Mesendoderm (in vitro differentiated cells): Measurements from ENCODE around the gene ZAR1L.

Experiments
- DNase-seq: peaks from one replicate; pipeline ENCODE4 v3.0.0; 2013
- H2AK5ac ChIP-seq: 2 replicates; pipeline ENCODE4 v1.6.1; 2013; ENCODE audit warnings: low read length, inconsistent platforms
- H2BK120ac ChIP-seq: 2 replicates; pipeline ENCODE4 v1.6.1; 2013; ENCODE audit warnings: low read depth, mild to moderate bottlenecking, low read length, moderate library complexity, mixed read lengths
- H2BK15ac ChIP-seq: replicated peaks from 2 replicates; pipeline ENCODE4 v1.6.1; 2013; ENCODE audit warnings: low read depth, mild to moderate bottlenecking, moderate library complexity
- H2BK5ac ChIP-seq: 2 replicates; pipeline ENCODE4 v1.6.1; 2013; ENCODE audit warnings: low read length, inconsistent platforms
- H3K18ac ChIP-seq: 2 replicates; pipeline ENCODE4 v1.6.1; 2013; ENCODE audit warnings: mild to moderate bottlenecking, low read length, mixed read lengths
- H3K23ac ChIP-seq: one replicate; pipeline ENCODE4 v1.6.1; 2013; ENCODE audit warnings: low read length
- H3K27ac ChIP-seq: 2 replicates; pipeline ENCODE4 v1.5.1; 2013; ENCODE audit warnings: low read depth, mild to moderate bottlenecking, inconsistent platforms, low read length, moderate library complexity
- H3K27me3 ChIP-seq: 2 replicates; pipeline ENCODE4 v1.6.1; 2013; ENCODE audit warnings: low read length, control low read depth, mild to moderate bottlenecking, inconsistent platforms; ENCODE audit not compliant: insufficient read depth, poor library complexity
- H3K36me3 ChIP-seq: 2 replicates; pipeline ENCODE4 v1.6.1; 2013; ENCODE audit warnings: low read length, inconsistent platforms; ENCODE audit not compliant: control insufficient read depth, insufficient read depth
- H3K4ac ChIP-seq: one replicate; pipeline ENCODE4 v1.6.1; 2013; ENCODE audit warnings: low read depth, mild to moderate bottlenecking, low read length, moderate library complexity
- H3K4me1 ChIP-seq: 2 replicates; pipeline ENCODE4 v1.6.1; 2013; ENCODE audit warnings: low read depth, low read length, inconsistent platforms; ENCODE audit not compliant: control insufficient read depth
- H3K4me2 ChIP-seq: 2 replicates; pipeline ENCODE4 v1.6.1; 2013; ENCODE audit warnings: low read length
- H3K4me3 ChIP-seq: 2 replicates; pipeline ENCODE4 v1.5.1; 2013; ENCODE audit warnings: mild to moderate bottlenecking, low read length
- H3K56ac ChIP-seq: one replicate; pipeline ENCODE4 v1.6.1; 2013; ENCODE audit warnings: low read length
- H3K79me1 ChIP-seq: 2 replicates; pipeline ENCODE4 v1.6.1; 2013; ENCODE audit warnings: low read length, inconsistent platforms
- H3K79me2 ChIP-seq: 2 replicates; pipeline ENCODE4 v1.6.1; 2013; ENCODE audit warnings: mild to moderate bottlenecking, low read length; ENCODE audit not compliant: control insufficient read depth, insufficient read depth
- H3K9ac ChIP-seq: 2 replicates; pipeline ENCODE4 v1.6.1; 2013; ENCODE audit warnings: low read length, inconsistent platforms
- H4K5ac ChIP-seq: one replicate; pipeline ENCODE4 v1.6.1; 2013; ENCODE audit warnings: low read length
- H4K8ac ChIP-seq: one replicate; pipeline ENCODE4 v1.6.1; 2013; ENCODE audit warnings: low read depth, mild to moderate bottlenecking, control low read depth, low read length, moderate library complexity
- WGBS: extraction: QIAGEN DNeasy Blood & Tissue Kit; methylation state at CpG from one replicate; pipeline ENCODE4 v1.1.7; 2013; ENCODE audit warnings: low lambda C conversion rate, missing lambda C conversion rate; ENCODE audit not compliant: insufficient coverage; ENCODE audit errors: extremely low coverage; 5-methylcytosine and 5-hydroxymethylcytosine counted together

ZAR1L gene

GRCh38 chr13:32310134-32310706 is 4.9 kb downstream of the ZAR1L start:
- H2BK15ac ChIP-seq: no peak overlapping the region
- no peaks in the 10 kb centered on the region for H3K4me1 ChIP-seq
- H3K4me3 ChIP-seq: no peak overlapping the region
- no peaks in the 10 kb centered on the region for H3K27me3 ChIP-seq
- peak; percentile 51 for DNase-seq
- no peak overlapping the region for H2BK120ac ChIP-seq
- H3K79me2 ChIP-seq: no peaks in the 10 kb centered on the region
- no peak overlapping the region for H3K56ac ChIP-seq
- no peaks in the 10 kb centered on the region for H3K79me1 ChIP-seq
- no peak overlapping the region for H3K4me2 ChIP-seq
- no peak overlapping the region for H3K23ac ChIP-seq
- no peak overlapping the region for H3K18ac ChIP-seq
- H3K9ac ChIP-seq: no peak overlapping the region
- no peak overlapping the region for H3K27ac ChIP-seq
- H4K8ac ChIP-seq: no peak overlapping the region
- H2AK5ac ChIP-seq: no peak overlapping the region
- no peak overlapping the region for H4K5ac ChIP-seq
- H3K4ac ChIP-seq: no peak overlapping the region
- H2BK5ac ChIP-seq: no peak overlapping the region
- no peaks in the 10 kb centered on the region for H3K36me3 ChIP-seq
- WGBS: no CpG with 5 or more reads among the region's 12 CpGs

- Histone ChIP-seq H3K9ac (no peak overlapping the region), H3K56ac (no peak overlapping the region), H3K4me1 (no peaks in the 10 kb centered on the region), H3K79me1 (no peaks in the 10 kb centered on the region), H3K27me3 (no peaks in the 10 kb centered on the region), H2BK15ac (no peak overlapping the region), H3K79me2 (no peaks in the 10 kb centered on the region), H3K27ac (no peak overlapping the region), H4K5ac (no peak overlapping the region), H2BK120ac (no peak overlapping the region), H3K4ac (no peak overlapping the region), H3K4me3 (no peak overlapping the region), H2AK5ac (no peak overlapping the region), H2BK5ac (no peak overlapping the region), H4K8ac (no peak overlapping the region), H3K23ac (no peak overlapping the region), H3K18ac (no peak overlapping the region), H3K4me2 (no peak overlapping the region), H3K36me3 (no peaks in the 10 kb centered on the region)
- DNase-seq: no peak
- no CpG with 5 or more reads among the region's 10 CpGs for WGBS
Observed at GRCh38 chr13:32309312-32310133, 5.6 kb downstream of the ZAR1L start.

- Histone ChIP-seq H3K56ac (no peak overlapping the region), H4K8ac (no peak overlapping the region), H3K23ac (no peak overlapping the region), H3K4me1 (no peaks in the 10 kb centered on the region), H3K18ac (no peak overlapping the region), H3K27me3 (no peaks in the 10 kb centered on the region), H4K5ac (no peak overlapping the region), H3K4ac (no peak overlapping the region), H3K79me1 (no peaks in the 10 kb centered on the region), H2BK120ac (no peak overlapping the region), H3K4me3 (no peak overlapping the region), H3K9ac (no peak overlapping the region), H2BK15ac (no peak overlapping the region), H3K27ac (no peak overlapping the region), H3K4me2 (no peak overlapping the region), H3K36me3 (no peaks in the 10 kb centered on the region), H2AK5ac (no peak overlapping the region), H3K79me2 (no peaks in the 10 kb centered on the region), H2BK5ac (no peak overlapping the region)
- no peak for DNase-seq
Observed at GRCh38 chr13:32305646-32306045, 9.5 kb downstream of the ZAR1L start.

- no peak for DNase-seq
- Histone ChIP-seq H3K18ac (no peak overlapping the region), H3K27ac (no peak overlapping the region), H3K4me1 (no peaks in the 10 kb centered on the region), H3K36me3 (no peaks in the 10 kb centered on the region), H3K27me3 (no peaks in the 10 kb centered on the region), H4K8ac (no peak overlapping the region), H3K56ac (no peak overlapping the region), H2BK15ac (no peak overlapping the region), H2BK120ac (no peak overlapping the region), H2AK5ac (no peak overlapping the region), H3K23ac (no peak overlapping the region), H3K79me2 (no peaks in the 10 kb centered on the region), H3K4ac (no peak overlapping the region), H4K5ac (no peak overlapping the region), H2BK5ac (no peak overlapping the region), H3K4me2 (no peak overlapping the region), H3K79me1 (no peaks in the 10 kb centered on the region), H3K9ac (no peak overlapping the region), H3K4me3 (no peak overlapping the region)
- WGBS: no CpG with 5 or more reads among the region's 2 CpGs
Observed at GRCh38 chr13:32302461-32302860, 12.7 kb downstream of the ZAR1L start.

- no peak overlapping the region for H3K27ac ChIP-seq
- H3K56ac ChIP-seq: no peak overlapping the region
- no peaks in the 10 kb centered on the region for H3K36me3 ChIP-seq
- no peak overlapping the region for H3K18ac ChIP-seq
- H3K4me1 ChIP-seq: no peaks in the 10 kb centered on the region
- H2AK5ac ChIP-seq: no peak overlapping the region
- no peak overlapping the region for H2BK15ac ChIP-seq
- no peaks in the 10 kb centered on the region for H3K79me1 ChIP-seq
- no peak overlapping the region for H3K4me3 ChIP-seq
- H3K9ac ChIP-seq: no peak overlapping the region
- no peak overlapping the region for H3K23ac ChIP-seq
- no peak for DNase-seq
- H2BK5ac ChIP-seq: no peak overlapping the region
- H4K8ac ChIP-seq: no peak overlapping the region
- no peaks in the 10 kb centered on the region for H3K27me3 ChIP-seq
- H3K79me2 ChIP-seq: no peaks in the 10 kb centered on the region
- H3K4ac ChIP-seq: no peak overlapping the region
- no peak overlapping the region for H4K5ac ChIP-seq
- H3K4me2 ChIP-seq: no peak overlapping the region
- H2BK120ac ChIP-seq: no peak overlapping the region
- no CpG with 5 or more reads among the region's 1 CpG for WGBS
Observed at GRCh38 chr13:32300920-32301319, 14.2 kb downstream of the ZAR1L start.

- Histone ChIP-seq H2BK5ac (no peak overlapping the region), H2BK120ac (no peak overlapping the region), H3K36me3 (no peaks in the 10 kb centered on the region), H3K4me2 (no peak overlapping the region), H3K9ac (no peak overlapping the region), H3K27me3 (no peaks in the 10 kb centered on the region), H3K4ac (no peak overlapping the region), H3K79me2 (no peaks in the 10 kb centered on the region), H3K4me1 (no peaks in the 10 kb centered on the region), H3K79me1 (no peaks in the 10 kb centered on the region), H2AK5ac (no peak overlapping the region), H4K8ac (no peak overlapping the region), H4K5ac (no peak overlapping the region), H2BK15ac (no peak overlapping the region), H3K27ac (no peak overlapping the region), H3K4me3 (no peak overlapping the region), H3K23ac (no peak overlapping the region), H3K18ac (no peak overlapping the region), H3K56ac (no peak overlapping the region)
- no peak for DNase-seq
- WGBS: no CpG with 5 or more reads among the region's 8 CpGs
Observed at GRCh38 chr13:32300406-32300805, 14.8 kb downstream of the ZAR1L start.
